Muscle of arm (tissue), 12 donors: ENCODE data around the gene CCK. TPM values are rescaled to one million over a fixed set of nuclear protein-coding genes. Genes with fewer than 3 reads are reported as not detected.

Experiments used
- DNase-seq: peaks from one replicate; pipeline ENCODE4 v3.0.0-alpha.2; 2013
- polyA plus RNA-seq, 12 donors: library from polyadenylated mRNA; unstranded; fragments of 120-200 nt; gene quantifications; one replicate each; pipeline ENCODE4 v1.2.1, GENCODE V29; 2013; ENCODE audit not compliant: insufficient read length in 12 of 12

The CCK gene
- polyA plus RNA-seq, 12 donors, result 3.9 to 13.2 (median 7.7) TPM; not detected in 2

GRCh38 chr3:42228796-42229195, 37.2 kb downstream of the CCK start:
- DNase-seq, result no peak

GRCh38 chr3:42226470-42227425, 39.2 kb downstream of the CCK start:
- DNase-seq, result no peak

GRCh38 chr3:42225486-42226363, 40.3 kb downstream of the CCK start:
- DNase-seq, result no peak

GRCh38 chr3:42224658-42225421, 41.1 kb downstream of the CCK start:
- no peak for DNase-seq

GRCh38 chr3:42224178-42224577, 41.8 kb downstream of the CCK start:
- no peak for DNase-seq

GRCh38 chr3:42222942-42223693, 42.9 kb downstream of the CCK start:
- DNase-seq, result no peak

GRCh38 chr3:42220436-42221121, 45.4 kb downstream of the CCK start:
- no peak for DNase-seq

GRCh38 chr3:42216931-42217333, 49.1 kb downstream of the CCK start:
- DNase-seq, result no peak

GRCh38 chr3:42216302-42216701, 49.7 kb downstream of the CCK start:
- DNase-seq, result no peak

GRCh38 chr3:42214565-42215283, 51.3 kb downstream of the CCK start:
- no peak for DNase-seq

- no peak for DNase-seq
These were observed 51.9 kb downstream of the CCK start for GRCh38 chr3:42214064-42214463.

GRCh38 chr3:42213417-42213816, 52.6 kb downstream of the CCK start:
- no peak for DNase-seq

GRCh38 chr3:42210726-42211125, 55.3 kb downstream of the CCK start:
- DNase-seq, result no peak

GRCh38 chr3:42209917-42210316, 56.1 kb downstream of the CCK start:
- DNase-seq, result no peak

Other genes with a start within 250 kb of the CCK start
- 100 to 1,000 TPM in 5 of 12 donors, 10 to 100 TPM in 6, not detected in 1; 59.8 to 133 (median 89.3) TPM for gene TRAK1, start 174.8 kb downstream of the CCK start, polyA plus RNA-seq
- not detected for gene LYZL4, start 144.4 kb upstream of the CCK start, polyA plus RNA-seq
- gene VIPR1, start 236.5 kb upstream of the CCK start, polyA plus RNA-seq, result 10 to 100 TPM in 2 of 12 donors, 1 to 10 TPM in 6, under 1 TPM in 3, not detected in 1; 0.64 to 15.6 (median 1.3) TPM